Measurements from ENCODE around the gene TAL2.

The TAL2 gene

DNA sequence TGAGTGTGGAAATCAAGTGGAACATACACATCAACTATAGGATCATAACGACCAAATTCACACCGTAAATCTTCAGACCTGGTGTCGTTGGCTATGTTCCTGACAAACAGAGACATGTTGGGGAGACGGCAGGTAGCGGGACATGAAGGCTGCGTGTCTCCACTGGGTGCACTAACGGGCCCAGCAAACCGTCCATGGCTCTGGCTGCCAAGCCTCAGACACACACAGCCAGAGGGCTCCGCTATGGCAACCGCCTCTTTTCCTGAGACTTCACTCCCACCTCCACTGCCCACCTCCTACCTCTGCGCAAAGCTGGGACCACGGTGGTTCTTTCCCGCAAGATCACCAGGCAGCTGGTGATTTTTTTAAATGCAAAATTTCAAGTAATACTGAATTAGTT is 48.4 kb downstream of the TAL2 start:
- no peak for DNase-seq (ENCODE audit: low read depth)

GRCh38 chr9:105711867-105712266 is 49.6 kb downstream of the TAL2 start:
- DNase-seq (ENCODE audit: low read depth) = no peak

DNA sequence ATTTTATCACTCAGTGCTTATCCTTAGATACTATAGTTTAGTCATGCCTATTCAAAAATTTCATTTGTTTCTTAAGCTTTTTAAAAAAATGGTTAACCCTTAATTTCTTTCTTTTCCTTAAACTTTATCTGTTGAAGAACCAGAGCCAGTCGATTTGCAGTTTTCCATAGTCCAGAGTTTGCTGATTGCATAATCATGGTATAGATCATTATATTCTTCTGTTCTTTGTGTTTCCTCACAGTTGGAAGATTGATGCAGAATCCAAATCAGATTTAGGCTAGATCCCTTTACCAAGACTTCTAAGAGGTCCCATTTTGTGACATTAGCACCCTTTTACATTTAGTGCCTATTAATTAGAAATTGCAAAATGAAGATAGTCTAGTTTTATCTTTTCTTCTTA is 50.0 kb downstream of the TAL2 start:
- DNase-seq (ENCODE audit: low read depth) = no peak

Data from HS-27A (cell line).